GM21381 (cell line): ENCODE measurements around the gene STOX2.

Experiments used
- ATAC-seq: cut with Tn5 transposase; IDR thresholded peaks from one replicate; pipeline ENCODE4 v1.9.1; 2021; ENCODE audit warnings: mild to moderate bottlenecking, moderate library complexity; ENCODE audit not compliant: unreplicated experiment

The STOX2 gene

DNA sequence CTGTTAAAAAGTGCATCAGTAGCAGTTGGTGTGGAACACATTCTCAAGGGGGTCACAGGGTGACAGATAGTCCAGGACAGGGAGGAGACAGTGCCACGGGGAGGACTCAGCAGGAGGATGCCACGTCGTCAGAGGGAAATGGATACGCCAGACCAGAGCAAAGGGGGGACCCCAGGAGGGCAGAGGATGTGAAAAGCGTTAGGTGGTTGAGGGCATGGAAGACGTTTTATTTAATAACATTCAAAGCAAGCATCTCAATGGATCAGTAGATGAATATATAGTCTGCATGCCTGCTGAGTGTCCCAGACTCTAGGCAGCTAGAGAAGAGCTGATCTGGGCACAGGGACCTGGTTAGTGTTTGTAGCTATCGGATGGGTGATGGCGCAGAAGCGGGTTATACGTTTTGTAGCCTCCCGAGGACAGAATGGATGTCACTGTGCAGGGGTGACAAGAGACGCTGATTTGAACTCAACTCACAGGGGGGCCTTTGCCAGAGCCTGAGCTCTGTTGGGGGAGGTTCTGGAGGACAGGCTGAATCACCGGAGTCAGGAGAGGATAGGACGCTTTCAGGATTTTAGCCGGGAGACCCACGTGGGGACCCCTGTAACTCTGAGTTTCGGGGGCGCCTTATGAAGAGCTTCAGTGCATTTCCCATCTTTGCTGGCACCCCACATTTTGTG, 81.3 kb downstream of the STOX2 start:
- ATAC-seq, result no peak

DNA sequence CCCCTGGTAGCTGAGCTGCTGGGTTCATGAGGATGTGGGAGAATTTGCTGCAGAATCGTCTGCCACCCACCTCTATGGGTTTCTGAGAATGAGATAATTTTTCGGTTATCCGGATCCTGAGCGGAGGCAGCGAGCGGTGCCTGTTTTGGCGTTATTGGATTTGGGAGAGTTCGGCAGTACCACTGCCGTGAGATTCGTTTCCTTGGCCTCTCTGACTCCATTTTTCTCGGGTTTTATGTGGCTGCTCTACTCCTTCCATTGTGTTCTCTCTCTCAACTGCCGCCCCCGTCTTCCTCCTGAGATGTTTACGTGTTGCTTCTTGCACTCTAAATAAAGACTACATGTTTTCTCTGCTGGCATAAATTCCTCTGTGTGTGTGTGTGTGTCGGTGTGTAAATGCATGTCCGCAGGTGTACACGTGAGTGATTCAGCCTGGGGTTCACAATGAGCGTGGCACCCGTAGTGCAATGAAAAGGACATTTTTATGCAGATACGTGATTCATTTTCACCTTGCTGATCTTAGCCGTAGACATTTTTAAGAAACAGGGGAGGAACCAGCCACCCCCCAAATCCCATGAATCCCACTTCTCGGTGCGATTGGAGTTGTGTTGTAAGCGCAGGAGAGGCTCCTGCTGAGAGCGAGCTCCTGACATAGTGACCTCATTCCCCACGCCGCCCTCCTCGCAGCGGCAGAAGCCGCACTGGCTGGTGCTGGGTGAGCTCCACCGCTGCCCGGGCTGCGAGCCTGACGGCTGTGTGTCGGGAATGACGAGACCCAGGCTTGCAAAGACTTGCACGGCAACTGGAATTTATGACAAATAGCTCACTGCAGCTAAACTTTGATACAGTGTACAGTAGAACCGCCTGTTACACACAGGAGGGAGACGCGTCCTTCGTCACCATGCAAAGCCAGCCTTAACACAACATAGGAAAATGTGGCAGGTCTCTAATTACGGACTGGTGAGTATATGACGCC, 82.2 kb downstream of the STOX2 start:
- no peak for ATAC-seq

DNA sequence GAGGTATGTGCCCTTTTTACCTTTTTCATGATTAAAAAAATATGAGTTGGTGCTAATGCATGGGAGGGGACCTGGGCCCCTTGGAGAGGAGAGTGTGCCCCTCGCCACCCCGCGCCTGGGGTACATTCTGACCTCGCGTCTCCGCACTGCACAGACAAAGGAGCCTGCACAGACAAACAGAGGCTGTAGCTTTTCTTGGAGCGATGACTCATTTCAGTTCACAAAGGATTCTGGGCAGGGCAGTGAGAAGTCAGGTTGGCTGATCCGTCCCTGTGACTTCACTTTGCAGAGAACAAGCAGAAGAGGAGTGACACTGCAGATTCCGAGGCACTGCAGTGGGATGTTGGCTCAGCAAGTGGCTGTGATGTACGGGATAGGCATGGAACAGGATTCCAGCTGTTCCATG, 82.9 kb downstream of the STOX2 start:
- no peak for ATAC-seq

GRCh38 chr4:183988874-183989273, 83.8 kb downstream of the STOX2 start:
- ATAC-seq, result no peak

- no peak for ATAC-seq
These were observed 84.4 kb downstream of the STOX2 start for GRCh38 chr4:183989461-183989860.

- ATAC-seq, result no peak
These were observed 84.8 kb downstream of the STOX2 start for GRCh38 chr4:183989931-183990330.

- ATAC-seq, result no peak
These were observed 88.6 kb downstream of the STOX2 start for GRCh38 chr4:183993676-183994075.

DNA sequence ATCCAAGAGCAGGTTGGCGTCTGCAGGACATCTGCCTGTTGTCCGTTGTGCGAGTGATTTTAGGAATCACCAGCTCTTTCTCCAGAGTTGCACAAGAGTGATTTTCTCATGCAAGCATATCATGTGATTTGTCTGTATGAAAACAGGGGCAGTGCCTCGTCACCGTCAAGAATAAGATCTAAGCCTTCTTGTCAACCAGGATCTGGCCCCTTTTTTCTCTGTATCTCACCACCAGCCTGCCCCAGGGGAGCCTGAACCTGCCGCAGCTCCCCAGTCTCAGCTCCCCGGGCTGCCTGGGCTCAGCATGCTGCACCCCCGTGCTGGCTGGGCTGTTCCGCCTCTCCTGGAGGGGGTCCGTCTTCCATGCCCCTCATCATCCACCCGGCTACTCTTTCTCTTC, 90.5 kb downstream of the STOX2 start:
- ATAC-seq, result no peak

GRCh38 chr4:183996868-183997267, 91.8 kb downstream of the STOX2 start:
- ATAC-seq, result no peak

GRCh38 chr4:183999435-183999834, 94.3 kb downstream of the STOX2 start:
- ATAC-seq, result no peak

GRCh38 chr4:184000457-184001396, 95.6 kb downstream of the STOX2 start:
- ATAC-seq, result no peak

GRCh38 chr4:184003433-184003832, 98.3 kb downstream of the STOX2 start:
- ATAC-seq, result no peak

DNA sequence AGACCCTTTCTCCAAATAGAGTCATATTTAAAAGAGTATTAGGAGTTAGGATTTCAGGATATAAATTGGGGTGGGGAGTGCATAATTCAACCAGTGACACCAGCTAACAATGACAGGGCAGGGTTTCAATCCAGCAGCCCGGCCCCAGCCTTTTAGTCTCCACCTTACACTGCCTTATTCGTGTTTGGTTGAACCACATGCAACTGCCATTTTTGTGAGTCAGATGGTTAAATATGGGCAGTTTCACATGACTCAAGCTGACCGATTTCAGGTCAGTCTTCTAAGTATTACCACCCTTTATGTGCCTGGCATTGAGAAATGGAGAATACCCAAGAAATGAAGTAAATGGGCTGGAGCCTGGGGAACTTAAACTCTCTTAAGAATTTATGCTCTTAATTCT, 102.8 kb downstream of the STOX2 start:
- ATAC-seq, result no peak

GRCh38 chr4:184010696-184011095, 105.6 kb downstream of the STOX2 start:
- ATAC-seq, result no peak

DNA sequence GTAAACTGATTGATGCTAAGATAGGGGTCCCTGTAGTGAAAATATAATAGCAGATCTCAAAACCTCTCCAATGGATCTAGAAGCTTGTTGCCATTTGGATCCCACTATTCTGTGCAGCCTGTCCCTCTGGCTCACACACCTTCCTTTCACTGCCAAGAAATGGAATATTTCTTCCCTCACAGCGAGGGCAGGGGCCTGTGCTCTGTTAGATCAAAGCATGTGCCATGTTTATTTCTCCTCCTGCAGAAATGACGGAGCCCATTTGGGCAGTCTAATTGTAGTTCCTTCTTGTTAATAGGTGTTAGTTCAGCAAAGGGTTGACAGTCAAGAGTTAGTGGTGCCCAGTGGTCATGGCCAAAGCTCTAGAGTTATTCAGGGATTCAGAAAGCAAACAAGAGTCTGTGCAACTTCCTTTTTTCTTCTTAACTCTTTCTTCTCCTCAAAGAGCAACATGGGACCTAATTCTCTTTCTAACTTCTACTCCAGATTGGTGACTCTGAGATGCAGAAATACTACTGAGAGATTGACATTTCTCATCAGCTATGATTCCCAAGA, 106.8 kb downstream of the STOX2 start:
- ATAC-seq, result no peak

DNA sequence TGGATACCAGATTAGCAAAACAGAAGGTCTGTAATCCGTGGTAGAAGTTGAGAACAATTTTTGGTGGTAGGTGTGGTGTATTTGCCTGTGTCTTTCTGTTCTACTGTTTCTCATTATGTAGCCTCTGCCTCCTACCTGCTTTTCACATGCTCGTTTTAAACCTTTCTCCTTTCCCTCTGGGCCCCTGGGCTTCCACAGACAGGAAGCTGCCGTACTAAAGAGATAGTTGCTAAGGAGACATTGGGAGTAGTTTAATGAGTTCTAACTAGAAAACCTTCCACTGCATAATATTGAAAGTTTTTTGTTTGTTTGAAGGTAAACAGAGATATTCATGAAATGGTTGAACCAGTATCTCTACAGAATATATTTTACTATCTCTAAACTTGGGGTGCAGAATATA, 107.8 kb downstream of the STOX2 start:
- no peak for ATAC-seq

DNA sequence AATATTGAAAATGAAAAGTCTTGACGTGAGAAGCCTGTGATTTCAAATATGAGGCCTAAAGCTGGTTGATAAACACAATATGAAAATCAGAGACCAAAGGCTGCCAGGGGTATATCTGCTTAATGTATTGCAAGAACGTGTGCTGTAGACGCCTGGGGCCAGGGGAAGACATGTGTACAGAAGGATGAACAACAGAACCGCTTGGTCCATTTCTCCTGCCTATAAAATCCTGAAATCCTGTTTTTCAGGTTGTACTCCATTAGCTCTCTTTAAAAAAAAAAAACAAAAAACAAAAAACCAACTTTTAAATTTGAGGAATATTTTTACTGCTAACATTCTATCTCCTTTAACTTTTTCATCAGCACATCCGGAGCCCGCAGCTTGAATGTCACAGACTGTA, 109.2 kb downstream of the STOX2 start:
- ATAC-seq, result no peak

DNA sequence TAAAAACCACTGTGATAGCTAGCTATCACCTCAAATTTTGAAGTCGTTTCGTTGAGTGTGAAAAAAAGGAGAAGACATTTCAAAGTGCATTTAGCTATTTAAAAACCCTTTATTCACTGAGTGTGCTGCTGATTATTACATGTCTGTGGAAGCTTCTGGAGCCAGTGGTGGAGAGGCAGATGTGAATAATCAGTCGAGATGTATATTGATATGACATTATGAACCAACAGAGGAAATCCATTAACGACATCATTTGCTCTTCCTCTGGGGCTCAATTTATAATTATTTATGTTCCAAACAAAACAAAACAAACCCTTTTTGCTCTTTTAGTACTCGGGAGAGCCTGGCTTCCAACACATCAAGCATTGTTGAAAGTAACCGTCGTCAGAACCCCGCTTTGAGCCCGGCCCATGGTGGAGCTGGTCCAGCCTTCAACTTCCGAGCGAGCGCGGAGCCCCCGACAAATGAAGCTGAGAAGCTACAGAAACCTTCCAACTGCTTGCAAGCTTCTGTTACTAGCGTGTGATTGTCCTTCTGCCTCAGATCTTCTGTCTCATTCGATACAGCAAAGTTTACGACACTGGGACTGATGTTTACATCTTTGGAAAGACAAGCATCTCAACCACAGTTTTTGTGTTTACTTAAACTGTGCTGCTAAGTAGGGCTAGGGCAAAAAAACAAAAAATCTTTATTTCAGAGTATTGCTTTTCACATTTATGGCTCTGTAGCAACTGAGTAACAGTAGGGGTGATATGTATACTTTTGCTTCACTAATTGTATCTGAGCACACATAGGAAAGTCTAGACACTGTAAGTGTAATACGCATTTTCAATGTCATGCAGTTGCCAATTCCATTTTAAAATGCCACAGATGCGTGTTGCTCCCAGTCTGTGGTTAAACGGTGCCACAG, 111.9 kb downstream of the STOX2 start:
- ATAC-seq, result no peak

DNA sequence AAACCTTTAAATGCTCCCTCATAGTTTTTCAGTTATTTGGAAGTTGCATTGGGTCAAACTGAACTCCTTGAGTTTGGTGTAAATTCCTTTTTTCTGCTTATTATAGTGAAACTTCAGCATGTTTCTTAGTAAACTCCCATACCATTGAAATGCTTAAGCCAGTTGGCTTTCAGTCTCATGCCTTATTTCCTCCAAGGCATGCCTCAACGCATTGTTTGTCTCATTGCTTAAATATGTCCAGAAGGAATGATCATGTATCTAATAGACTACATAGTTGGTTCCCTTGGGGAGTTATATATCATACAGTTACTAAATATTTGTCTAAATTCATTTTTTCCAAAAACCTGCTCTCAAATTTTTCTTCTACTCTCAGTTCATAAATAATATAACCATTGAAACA, 114.0 kb downstream of the STOX2 start:
- no peak for ATAC-seq
